Measurements from ENCODE around the gene ABCA4. TPM values are rescaled to one million over a fixed set of nuclear protein-coding genes. Genes with fewer than 3 reads are reported as not detected.

ABCA4 gene
- polyA plus RNA-seq, 1 experiment, result 0.17 TPM

GRCh38 chr1:94120570-94120901 lies 412 bp downstream of the ABCA4 start:
- CTCF ChIA-PET, result no interaction called here
- Histone ChIP-seq H3K27me3 (ENCODE audit: control insufficient read depth, insufficient read depth, low read length) (no peaks in the 10 kb centered on the region), H3K4me3 (ENCODE audit: low read depth, low read length) (no peak overlapping the region), H3K9me3 (ENCODE audit: control insufficient read depth, insufficient read depth, low read length) (no peaks in the 10 kb centered on the region), H3K27ac (ENCODE audit: low read depth, low read length) (no peak overlapping the region)
- DNase-seq (ENCODE audit: low read depth, low spot score), result no peak
- TF ChIP-seq CTCF (IDR thresholded peaks at IDR 0.05; ENCODE audit: low read depth, low read length), result no peak
- POLR2A ChIA-PET, result no interaction called here

- CTCF ChIA-PET, result no interaction called here
- TF ChIP-seq CTCF (IDR thresholded peaks at IDR 0.05; ENCODE audit: low read depth, low read length), result no peak
These were observed 965 bp downstream of the ABCA4 start for GRCh38 chr1:94119796-94120569.

GRCh38 chr1:94119306-94119705 lies 1.6 kb downstream of the ABCA4 start:
- DNase-seq (ENCODE audit: low read depth, low spot score), result no peak
- Histone ChIP-seq H3K27me3 (ENCODE audit: control insufficient read depth, insufficient read depth, low read length) (no peaks in the 10 kb centered on the region), H3K27ac (ENCODE audit: low read depth, low read length) (no peak overlapping the region), H3K4me3 (ENCODE audit: low read depth, low read length) (no peak overlapping the region), H3K9me3 (ENCODE audit: control insufficient read depth, insufficient read depth, low read length) (no peaks in the 10 kb centered on the region)
- ChIA-PET CTCF (no interaction called here), POLR2A (interaction anchor here (1.3 kb wide), 1 partner anchor 24 kb away, joined by 3 read pairs; no protein-coding TSS in a partner anchor)
- TF ChIP-seq CTCF (IDR thresholded peaks at IDR 0.05; ENCODE audit: low read depth, low read length), result no peak

More at GRCh38 chr1:94119796-94120569, 965 bp downstream of the ABCA4 start:
- DNase-seq (ENCODE audit: low read depth, low spot score), result no peak
- Histone ChIP-seq H3K27me3 (ENCODE audit: control insufficient read depth, insufficient read depth, low read length) (no peaks in the 10 kb centered on the region), H3K4me3 (ENCODE audit: low read depth, low read length) (no peak overlapping the region), H3K9me3 (ENCODE audit: control insufficient read depth, insufficient read depth, low read length) (no peaks in the 10 kb centered on the region), H3K27ac (ENCODE audit: low read depth, low read length) (no peak overlapping the region)
- POLR2A ChIA-PET, result interaction anchor here (1.3 kb wide), 1 partner anchor 25 kb away, joined by 3 read pairs; no protein-coding TSS in a partner anchor

- no peak for TF ChIP-seq CTCF (IDR thresholded peaks at IDR 0.05; ENCODE audit: low read depth, low read length)
- H3K27ac ChIP-seq (ENCODE audit: low read depth, low read length), result no peak overlapping the region
- no peaks in the 10 kb centered on the region for H3K27me3 ChIP-seq (ENCODE audit: control insufficient read depth, insufficient read depth, low read length)
- ChIA-PET POLR2A (interaction anchor here (0.6 to 1.3 kb wide), 3 partner anchors 13 to 23 kb away, joined by 3 to 4 read pairs (median 3); no protein-coding TSS in a partner anchor), CTCF (no interaction called here)
- no peak for DNase-seq (ENCODE audit: low read depth, low spot score)
- no peaks in the 10 kb centered on the region for H3K9me3 ChIP-seq (ENCODE audit: control insufficient read depth, insufficient read depth, low read length)
- no peak overlapping the region for H3K4me3 ChIP-seq (ENCODE audit: low read depth, low read length)
These were observed 2.5 kb downstream of the ABCA4 start for GRCh38 chr1:94118471-94118870.

- no peaks in the 10 kb centered on the region for H3K9me3 ChIP-seq (ENCODE audit: control insufficient read depth, insufficient read depth, low read length)
- no peak overlapping the region for H3K4me3 ChIP-seq (ENCODE audit: low read depth, low read length)
- no peak for TF ChIP-seq CTCF (IDR thresholded peaks at IDR 0.05; ENCODE audit: low read depth, low read length)
- ChIA-PET POLR2A (interaction anchor here (0.6 to 0.7 kb wide), 2 partner anchors 13 to 21 kb away, joined by 3 to 4 read pairs; no protein-coding TSS in a partner anchor), CTCF (no interaction called here)
- DNase-seq (ENCODE audit: low read depth, low spot score), result no peak
- H3K27me3 ChIP-seq (ENCODE audit: control insufficient read depth, insufficient read depth, low read length), result no peaks in the 10 kb centered on the region
- no peak overlapping the region for H3K27ac ChIP-seq (ENCODE audit: low read depth, low read length)
These were observed 2.9 kb downstream of the ABCA4 start for GRCh38 chr1:94118013-94118412.
